Neuron (in vitro differentiated cells): ENCODE results near the gene SIPA1L3.

Source experiments
- H2AFZ ChIP-seq: one replicate; pipeline ENCODE4 v1.6.1; 2013; ENCODE audit warnings: low read depth, mild to moderate bottlenecking, inconsistent platforms, low read length, moderate library complexity
- H3K27me3 ChIP-seq: one replicate; pipeline ENCODE4 v1.6.1; 2013; ENCODE audit warnings: low read length; ENCODE audit not compliant: insufficient read depth
- H3K36me3 ChIP-seq: one replicate; pipeline ENCODE4 v1.6.1; 2013; ENCODE audit warnings: low read length; ENCODE audit not compliant: insufficient read depth
- H3K4me1 ChIP-seq: one replicate; pipeline ENCODE4 v1.6.1; 2013; ENCODE audit warnings: low read length; ENCODE audit not compliant: insufficient read depth
- H3K4me3 ChIP-seq: 2 replicates; pipeline ENCODE4 v1.5.1; 2013; ENCODE audit warnings: mild to moderate bottlenecking, low read length, moderate library complexity
- H3K9me3 ChIP-seq: one replicate; pipeline ENCODE4 v1.6.1; 2013; ENCODE audit warnings: low read length

Gene SIPA1L3

DNA sequence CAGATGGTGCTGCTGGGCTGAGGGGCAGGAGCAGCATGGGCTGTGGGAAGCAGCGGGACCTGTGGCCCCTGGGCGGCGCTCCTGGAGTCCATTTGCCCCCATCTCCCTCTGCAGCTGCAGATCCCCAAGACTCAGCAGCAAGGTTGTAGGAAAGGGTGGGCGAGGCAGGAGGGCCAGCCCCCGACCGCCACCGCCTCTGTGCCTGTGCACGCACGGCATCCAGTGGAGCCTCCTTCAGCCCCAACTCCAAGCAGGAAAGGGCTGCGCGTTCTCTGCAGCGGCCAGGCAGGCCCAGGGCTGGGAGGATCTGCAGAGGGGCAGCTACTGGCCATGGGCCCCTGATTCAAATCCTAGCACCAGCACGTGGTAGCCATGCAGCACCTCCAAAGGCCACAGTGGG, 296.2 kb downstream of the SIPA1L3 start:
- H3K9me3 ChIP-seq = no peaks in the 10 kb centered on the region

DNA sequence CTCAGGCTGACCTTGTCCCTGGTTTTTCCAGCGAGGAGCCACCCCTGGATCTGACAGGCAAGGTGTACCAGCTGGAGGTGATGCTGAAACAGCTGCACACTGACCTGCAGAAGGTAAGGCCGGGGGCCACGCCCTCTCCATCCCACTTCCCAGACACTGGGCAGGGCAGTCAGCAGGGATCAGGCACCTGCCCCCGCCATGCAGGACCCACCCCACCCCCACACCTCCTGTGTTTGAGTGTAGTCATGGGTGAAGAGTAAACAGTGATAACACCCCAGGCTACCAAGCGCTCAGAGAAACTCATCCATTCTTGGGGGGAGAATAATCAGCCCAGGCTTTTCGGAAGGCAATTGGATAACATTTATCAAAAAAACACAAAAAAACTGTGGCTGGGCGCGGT, 297.1 kb downstream of the SIPA1L3 start:
- Histone ChIP-seq H3K4me3 (no peak overlapping the region), H2AFZ (no peak overlapping the region), H3K4me1 (peaks cover 3% of the 10 kb centered on the region), H3K27me3 (no peaks in the 10 kb centered on the region), H3K36me3 (peaks cover 18% of the 10 kb centered on the region), H3K9me3 (no peaks in the 10 kb centered on the region)

More for the DNA sequence above, 296.2 kb downstream of the SIPA1L3 start:
- Histone ChIP-seq H3K36me3 (peaks cover 24% of the 10 kb centered on the region), H2AFZ (no peak overlapping the region), H3K27me3 (no peaks in the 10 kb centered on the region), H3K4me1 (no peaks in the 10 kb centered on the region), H3K4me3 (no peak overlapping the region)

DNA sequence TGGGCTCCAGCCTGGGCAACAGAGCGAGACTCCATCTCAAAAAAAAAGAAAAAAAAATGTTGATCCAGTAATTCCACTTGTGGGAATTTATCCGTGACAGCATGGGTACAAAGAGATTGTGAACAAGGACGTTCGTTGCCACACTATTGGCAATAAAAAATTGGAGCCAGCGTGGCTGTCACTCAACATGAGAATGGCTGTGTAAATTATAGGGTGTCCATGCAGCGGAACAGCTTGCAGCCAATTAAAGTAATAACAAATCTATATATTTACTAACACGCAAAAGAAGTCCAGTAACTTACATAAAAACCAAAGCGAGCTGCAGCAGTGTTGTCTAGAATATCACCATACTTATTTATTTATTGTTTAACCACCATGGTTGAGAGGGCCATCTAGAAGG, 297.7 kb downstream of the SIPA1L3 start:
- H3K27me3 ChIP-seq = no peaks in the 10 kb centered on the region
- no peaks in the 10 kb centered on the region for H3K9me3 ChIP-seq
- no peak overlapping the region for H2AFZ ChIP-seq
- no peak overlapping the region for H3K4me3 ChIP-seq
- H3K4me1 ChIP-seq = peaks cover 9% of the 10 kb centered on the region
- peaks cover 18% of the 10 kb centered on the region for H3K36me3 ChIP-seq

DNA sequence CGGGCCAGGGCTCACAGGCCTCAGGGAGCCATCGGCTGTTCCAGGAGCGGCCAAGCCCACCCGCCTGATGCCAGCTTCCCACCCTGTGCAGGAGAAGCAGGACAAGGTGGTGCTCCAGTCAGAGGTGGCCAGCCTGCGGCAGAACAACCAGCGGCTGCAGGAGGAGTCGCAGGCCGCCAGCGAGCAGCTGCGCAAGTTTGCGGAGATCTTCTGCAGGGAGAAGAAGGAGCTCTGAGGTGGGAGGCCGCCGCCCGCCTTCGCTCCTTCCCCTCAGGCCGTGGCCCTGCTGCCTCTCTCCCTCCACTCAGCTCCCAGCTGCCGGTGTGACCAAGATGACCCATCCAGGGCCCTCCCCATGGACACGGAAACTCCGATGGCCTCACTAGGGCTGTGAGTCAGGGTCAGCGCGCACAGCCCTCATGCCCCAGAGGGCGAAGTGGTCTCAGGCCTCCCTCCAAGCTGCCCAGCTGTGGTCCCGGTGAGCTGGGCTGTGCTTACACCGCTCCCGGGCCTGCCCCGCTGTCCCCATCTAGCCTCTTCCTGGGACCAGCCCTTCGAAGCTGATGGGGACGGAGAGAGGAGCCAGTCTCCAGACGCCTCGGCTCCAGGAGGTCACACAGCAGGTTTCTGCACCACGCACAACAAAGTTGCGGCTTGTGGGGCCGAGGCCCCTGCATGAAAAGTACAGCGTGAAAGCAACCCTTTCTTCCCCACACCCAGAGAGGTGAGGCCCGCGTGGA, 299.2 kb downstream of the SIPA1L3 start:
- Histone ChIP-seq H3K36me3 (peaks cover 18% of the 10 kb centered on the region), H3K9me3 (no peaks in the 10 kb centered on the region), H3K4me3 (no peak overlapping the region), H3K27me3 (no peaks in the 10 kb centered on the region), H2AFZ (no peak overlapping the region), H3K4me1 (peaks cover 22% of the 10 kb centered on the region)

DNA sequence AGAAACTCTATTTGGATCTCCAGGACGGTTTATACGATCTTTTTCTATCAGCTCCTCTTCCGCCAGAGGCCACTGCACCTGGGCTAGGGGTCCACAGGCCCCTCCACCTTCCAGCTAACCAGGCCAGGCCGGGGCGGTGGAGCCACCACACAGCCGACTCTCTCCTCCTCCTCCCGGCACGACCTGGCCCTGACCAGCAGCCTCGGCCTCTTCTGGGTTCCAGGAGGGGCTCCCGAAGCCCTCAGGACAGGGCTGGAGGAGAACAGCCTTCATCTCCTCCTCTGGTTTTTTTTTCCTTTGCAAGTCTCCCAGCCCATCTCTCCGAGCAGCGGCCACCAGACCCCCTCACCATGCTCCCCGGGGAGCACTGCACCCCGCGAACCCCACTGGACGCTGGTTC, 299.9 kb downstream of the SIPA1L3 start:
- Histone ChIP-seq H3K4me1 (peaks cover 30% of the 10 kb centered on the region), H3K4me3 (no peak overlapping the region), H3K27me3 (no peaks in the 10 kb centered on the region), H3K36me3 (peaks cover 12% of the 10 kb centered on the region), H3K9me3 (no peaks in the 10 kb centered on the region), H2AFZ (no peak overlapping the region)

DNA sequence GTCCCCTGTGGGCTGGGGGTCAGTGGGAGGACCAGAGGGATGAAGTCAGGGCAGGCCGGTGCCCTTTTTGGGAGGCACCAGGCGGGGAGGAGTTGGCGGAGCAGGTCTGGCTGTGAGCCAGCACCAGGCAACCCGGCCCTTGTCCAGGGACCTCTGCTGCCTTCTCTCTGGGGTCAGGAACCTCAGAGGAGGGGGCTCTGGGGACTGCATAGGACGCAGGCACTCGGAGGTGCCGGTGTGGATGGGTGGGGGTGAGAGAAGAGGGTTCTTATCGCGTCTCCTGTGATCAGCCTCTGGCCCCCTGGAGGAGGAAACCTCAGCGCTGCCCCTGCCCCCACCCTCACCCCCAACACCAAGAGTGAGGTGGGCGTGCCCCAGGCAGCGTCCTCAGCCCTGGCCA, 300.5 kb downstream of the SIPA1L3 start:
- Histone ChIP-seq H3K4me1 (peaks cover 31% of the 10 kb centered on the region), H3K4me3 (no peak overlapping the region), H3K27me3 (no peaks in the 10 kb centered on the region), H3K36me3 (peaks cover 10% of the 10 kb centered on the region), H2AFZ (no peak overlapping the region), H3K9me3 (no peaks in the 10 kb centered on the region)

DNA sequence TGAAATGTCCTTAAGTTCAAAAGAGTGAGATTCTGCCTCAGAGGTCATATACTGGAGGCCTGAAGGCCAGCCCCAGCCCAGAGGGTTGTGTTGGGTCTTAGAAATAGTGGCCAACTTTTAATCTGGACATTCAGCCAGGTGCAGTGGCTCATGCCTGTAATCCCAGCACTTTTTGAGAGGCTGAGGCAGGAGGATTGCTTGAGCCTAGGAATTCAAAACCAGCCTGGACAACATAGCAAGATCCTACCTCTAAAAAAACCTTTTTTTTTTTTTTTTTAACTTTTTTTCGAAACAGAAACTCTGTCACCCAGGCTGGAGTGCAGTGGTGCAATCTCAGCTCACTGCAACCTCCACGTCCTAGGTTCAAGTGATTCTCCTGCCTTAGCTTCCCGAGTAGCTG, 301.6 kb downstream of the SIPA1L3 start:
- no peaks in the 10 kb centered on the region for H3K9me3 ChIP-seq
- H3K4me1 ChIP-seq = peaks cover 31% of the 10 kb centered on the region
- H2AFZ ChIP-seq = no peak overlapping the region
- no peak overlapping the region for H3K4me3 ChIP-seq
- peaks cover 11% of the 10 kb centered on the region for H3K36me3 ChIP-seq
- no peaks in the 10 kb centered on the region for H3K27me3 ChIP-seq

DNA sequence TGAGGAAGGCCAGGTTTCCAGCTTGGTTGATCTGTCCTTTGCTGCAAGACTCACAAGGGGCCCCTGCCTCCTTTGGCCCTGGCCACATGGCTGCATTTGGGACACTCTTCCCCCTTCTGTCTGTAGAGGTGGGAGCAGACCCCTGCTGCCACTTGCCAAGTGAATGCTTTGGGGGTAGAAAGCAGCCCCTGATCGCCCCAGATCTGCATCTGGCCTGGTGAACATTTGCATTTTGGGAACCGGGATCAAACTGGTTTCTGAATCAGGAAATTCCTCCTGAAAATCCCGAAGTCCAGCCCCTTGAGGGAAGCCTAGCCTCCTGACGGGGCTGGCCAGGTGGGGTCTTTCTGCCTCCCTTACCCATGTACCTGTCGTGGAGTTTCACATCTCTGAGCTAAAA, 302.1 kb downstream of the SIPA1L3 start:
- H3K36me3 ChIP-seq = peaks cover 16% of the 10 kb centered on the region
- no peaks in the 10 kb centered on the region for H3K9me3 ChIP-seq
- peaks cover 37% of the 10 kb centered on the region for H3K4me1 ChIP-seq
- peak overlapping the region; percentile 14 for H2AFZ ChIP-seq
- no peaks in the 10 kb centered on the region for H3K27me3 ChIP-seq
- peak overlapping the region; percentile 33 for H3K4me3 ChIP-seq

DNA sequence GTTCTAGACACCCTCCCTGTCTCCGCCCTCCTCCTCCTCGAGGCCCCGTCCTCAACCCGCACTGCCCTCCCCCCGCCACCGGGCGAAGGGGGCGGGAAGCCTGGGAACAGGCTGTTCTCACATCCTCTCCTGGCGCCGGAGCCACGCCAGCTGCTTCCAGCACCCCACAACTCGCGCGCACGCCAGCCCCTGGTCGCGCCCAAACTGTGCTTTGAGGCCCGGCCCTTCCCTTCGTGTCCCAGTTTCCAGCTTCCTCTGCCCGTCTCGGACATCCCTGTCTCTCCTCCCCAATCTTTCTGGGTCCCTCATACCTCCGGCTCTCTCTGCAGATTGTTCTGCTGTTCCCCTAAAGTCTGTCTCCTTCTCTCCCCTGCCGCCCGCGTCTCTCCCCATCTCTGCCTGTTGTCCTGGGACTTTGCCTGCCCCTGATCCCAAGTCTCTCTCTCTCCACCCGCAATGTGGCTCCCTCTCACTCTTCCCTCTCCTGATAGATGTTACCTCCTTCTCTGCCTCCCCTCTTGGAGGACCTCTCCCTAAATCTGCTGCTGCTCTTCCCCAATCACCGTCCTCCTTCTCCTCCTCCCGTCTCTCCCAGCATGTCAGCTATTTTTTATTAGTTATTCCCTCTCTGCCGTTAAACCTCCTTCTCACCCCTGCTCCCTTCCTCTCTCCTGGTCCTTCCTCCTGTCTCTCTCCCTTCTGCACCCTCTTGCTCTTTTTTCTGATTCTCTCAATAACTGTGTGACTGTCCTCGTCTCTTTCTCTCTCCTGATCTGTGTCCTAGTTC, 302.9 kb downstream of the SIPA1L3 start:
- Histone ChIP-seq H3K9me3 (no peaks in the 10 kb centered on the region), H3K36me3 (peaks cover 20% of the 10 kb centered on the region), H3K4me1 (peaks cover 41% of the 10 kb centered on the region), H3K4me3 (peak overlapping the region; percentile 33), H2AFZ (peak overlapping the region; percentile 14), H3K27me3 (no peaks in the 10 kb centered on the region)

DNA sequence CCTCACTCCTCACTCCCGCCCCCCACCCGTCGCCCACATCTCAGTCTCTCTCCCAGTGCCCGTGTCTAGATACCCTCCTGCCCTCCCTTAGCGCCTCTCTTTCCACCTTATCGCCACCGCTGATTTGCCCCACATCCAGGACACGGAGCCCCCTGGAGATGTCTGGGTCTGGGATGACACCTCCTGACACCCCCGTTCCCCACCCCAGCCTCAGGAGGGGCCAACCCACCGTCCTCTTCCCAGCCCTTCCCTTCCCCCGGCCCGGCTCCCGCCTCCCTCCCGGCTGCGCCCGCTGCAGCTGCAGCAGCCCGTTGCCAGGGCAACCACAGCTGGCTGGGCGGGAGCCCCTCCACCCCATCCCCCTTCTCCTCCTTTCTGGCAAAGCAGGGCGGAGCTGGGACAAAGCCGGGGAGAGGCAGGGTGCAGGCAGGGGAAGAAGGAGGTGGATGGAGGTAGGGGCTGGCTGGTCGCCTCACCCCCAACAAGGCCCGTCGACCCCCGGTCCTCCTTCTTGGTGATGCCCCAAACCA, 303.5 kb downstream of the SIPA1L3 start:
- H3K4me3 ChIP-seq = peak overlapping the region; percentile 33
- peak overlapping the region; percentile 2 for H2AFZ ChIP-seq
- H3K27me3 ChIP-seq = no peaks in the 10 kb centered on the region
- no peaks in the 10 kb centered on the region for H3K9me3 ChIP-seq
- H3K4me1 ChIP-seq = peaks cover 41% of the 10 kb centered on the region
- peaks cover 22% of the 10 kb centered on the region for H3K36me3 ChIP-seq

DNA sequence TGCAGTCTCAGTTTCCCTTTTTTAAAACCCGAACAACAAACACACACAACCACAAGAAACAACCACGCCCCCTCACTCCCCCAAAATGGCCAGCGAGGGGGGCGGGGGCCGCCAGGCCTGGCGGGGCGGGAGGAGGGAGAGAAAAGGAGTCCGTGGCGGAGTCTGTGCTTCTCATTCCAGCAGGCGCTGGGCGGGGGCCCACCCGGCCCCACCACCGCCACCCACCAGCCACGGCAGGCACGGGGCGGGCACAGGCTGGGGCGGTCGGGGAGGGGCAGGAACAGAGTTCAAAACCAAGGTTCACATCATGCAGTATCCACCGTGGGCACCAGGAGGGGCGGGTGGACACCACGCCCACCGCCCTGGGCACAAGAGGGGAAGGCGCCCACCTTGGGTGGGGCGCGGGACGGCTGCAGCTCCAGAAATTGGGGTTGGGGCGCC, 304.2 kb downstream of the SIPA1L3 start:
- Histone ChIP-seq H3K27me3 (no peaks in the 10 kb centered on the region), H3K36me3 (peaks cover 28% of the 10 kb centered on the region), H3K4me3 (no peak overlapping the region), H3K4me1 (peaks cover 41% of the 10 kb centered on the region), H2AFZ (no peak overlapping the region), H3K9me3 (no peaks in the 10 kb centered on the region)

DNA sequence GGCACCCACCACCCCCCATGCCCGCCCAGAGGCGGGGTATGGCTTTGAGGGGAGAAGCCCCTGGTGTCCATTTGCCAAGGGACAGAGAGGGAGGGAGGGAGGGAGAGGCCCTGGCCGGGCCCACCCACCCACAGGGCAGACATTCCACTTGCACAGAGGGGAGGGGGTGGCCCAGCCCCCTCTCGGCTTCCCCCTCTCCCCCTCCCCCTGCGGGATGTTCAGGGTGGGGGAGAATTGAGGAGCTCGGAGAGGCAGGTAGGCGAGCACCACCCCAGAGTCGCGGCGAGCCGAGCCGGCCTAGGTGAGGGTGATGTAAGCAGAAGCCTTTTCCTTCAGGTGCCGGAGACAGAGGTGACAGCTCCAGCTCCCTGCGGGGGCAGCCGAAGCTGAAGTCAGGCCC, 304.8 kb downstream of the SIPA1L3 start:
- Histone ChIP-seq H3K27me3 (no peaks in the 10 kb centered on the region), H3K9me3 (no peaks in the 10 kb centered on the region), H3K4me3 (no peak overlapping the region), H2AFZ (no peak overlapping the region), H3K4me1 (peaks cover 41% of the 10 kb centered on the region), H3K36me3 (peaks cover 28% of the 10 kb centered on the region)

DNA sequence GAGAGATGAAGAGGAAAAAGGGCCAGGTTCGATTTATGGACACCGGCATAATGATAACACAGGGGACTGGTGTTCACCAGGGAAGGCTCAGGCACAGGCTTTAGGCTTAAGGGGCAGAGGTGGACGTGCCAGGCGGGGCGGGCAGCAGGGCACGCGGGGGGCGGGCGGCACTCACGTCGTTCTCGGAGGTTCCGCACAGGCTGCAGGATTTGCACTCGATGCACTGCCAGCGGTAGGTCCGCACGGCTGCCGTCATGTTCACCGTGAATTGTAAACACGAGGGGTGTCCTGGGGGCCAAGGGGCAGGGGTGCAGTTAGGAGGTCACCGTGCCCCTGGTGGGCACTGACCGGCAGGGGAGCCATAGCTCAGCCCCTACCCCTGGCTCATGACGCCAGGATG, 306.5 kb downstream of the SIPA1L3 start:
- Histone ChIP-seq H2AFZ (no peak overlapping the region), H3K9me3 (no peaks in the 10 kb centered on the region), H3K4me3 (no peak overlapping the region), H3K4me1 (peaks cover 41% of the 10 kb centered on the region), H3K27me3 (no peaks in the 10 kb centered on the region), H3K36me3 (peaks cover 36% of the 10 kb centered on the region)
